Measurements from ENCODE around the gene CD9.

Gene CD9

GRCh38 chr12:6269986-6270385 is 69.8 kb downstream of the CD9 start:
- no peak for DNase-seq
- no peak for TF ChIP-seq GATA1 (IDR thresholded peaks at IDR 0.05; ENCODE audit: low read depth, low read length)
- no peak for TF ChIP-seq POLR2A (IDR thresholded peaks at IDR 0.05; ENCODE audit: low read length)

GRCh38 chr12:6271281-6271680 is 71.1 kb downstream of the CD9 start:
- DNase-seq, result no peak
- TF ChIP-seq GATA1 (IDR thresholded peaks at IDR 0.05; ENCODE audit: low read depth, low read length) (no peak), POLR2A (IDR thresholded peaks at IDR 0.05; ENCODE audit: low read length) (no peak)

- TF ChIP-seq POLR2A (IDR thresholded peaks at IDR 0.05; ENCODE audit: low read length) (no peak), GATA1 (IDR thresholded peaks at IDR 0.05; ENCODE audit: low read depth, low read length) (no peak)
- no peak for DNase-seq
Observed at GRCh38 chr12:6272300-6273204, 72.4 kb downstream of the CD9 start.

GRCh38 chr12:6273205-6273540 is 73.0 kb downstream of the CD9 start:
- no peak for DNase-seq
- no peak for TF ChIP-seq GATA1 (IDR thresholded peaks at IDR 0.05; ENCODE audit: low read depth, low read length)

- TF ChIP-seq GATA1 (IDR thresholded peaks at IDR 0.05; ENCODE audit: low read depth, low read length) (no peak), POLR2A (IDR thresholded peaks at IDR 0.05; ENCODE audit: low read length) (no peak)
- no peak for DNase-seq
Observed at GRCh38 chr12:6273541-6274230, 73.5 kb downstream of the CD9 start.

- TF ChIP-seq GATA1 (IDR thresholded peaks at IDR 0.05; ENCODE audit: low read depth, low read length) (no peak), POLR2A (IDR thresholded peaks at IDR 0.05; ENCODE audit: low read length) (no peak)
- no peak for DNase-seq
Observed at GRCh38 chr12:6274231-6275221, 74.3 kb downstream of the CD9 start.

GRCh38 chr12:6275928-6276887 is 76.0 kb downstream of the CD9 start:
- DNase-seq, result no peak
- no peak for TF ChIP-seq POLR2A (IDR thresholded peaks at IDR 0.05; ENCODE audit: low read length)
- no peak for TF ChIP-seq GATA1 (IDR thresholded peaks at IDR 0.05; ENCODE audit: low read depth, low read length)

GRCh38 chr12:6276956-6277620 is 76.9 kb downstream of the CD9 start:
- DNase-seq, result no peak
- TF ChIP-seq GATA1 (IDR thresholded peaks at IDR 0.05; ENCODE audit: low read depth, low read length), result no peak
- no peak for TF ChIP-seq POLR2A (IDR thresholded peaks at IDR 0.05; ENCODE audit: low read length)

GRCh38 chr12:6277982-6278438 is 77.8 kb downstream of the CD9 start:
- DNase-seq, result no peak
- TF ChIP-seq POLR2A (IDR thresholded peaks at IDR 0.05; ENCODE audit: low read length) (no peak), GATA1 (IDR thresholded peaks at IDR 0.05; ENCODE audit: low read depth, low read length) (no peak)

GRCh38 chr12:6278439-6279255 is 78.4 kb downstream of the CD9 start:
- peak; percentile 88 to 93 for DNase-seq
- no peak for TF ChIP-seq POLR2A (IDR thresholded peaks at IDR 0.05; ENCODE audit: low read length)
- TF ChIP-seq GATA1 (IDR thresholded peaks at IDR 0.05; ENCODE audit: low read depth, low read length), result no peak

- DNase-seq, result no peak
- TF ChIP-seq GATA1 (IDR thresholded peaks at IDR 0.05; ENCODE audit: low read depth, low read length), result no peak
Observed at GRCh38 chr12:6279256-6279628, 79.0 kb downstream of the CD9 start.

- no peak for DNase-seq
- no peak for TF ChIP-seq POLR2A (IDR thresholded peaks at IDR 0.05; ENCODE audit: low read length)
- no peak for TF ChIP-seq GATA1 (IDR thresholded peaks at IDR 0.05; ENCODE audit: low read depth, low read length)
Observed at GRCh38 chr12:6279631-6280030, 79.4 kb downstream of the CD9 start.

All from erythroblast (primary cell).